ENCODE data around the gene GTF3C5.
"Not testable (repeated sequence)": the region's sequence is repeated elsewhere in the genome, so short reads cannot be mapped to it uniquely, and the experiment has no call there.

Gene GTF3C5

GRCh38 chr9:133090752-133091385 is 60.1 kb downstream of the GTF3C5 start:
- DNase-seq (ENCODE audit: low spot score), result no peak

DNA sequence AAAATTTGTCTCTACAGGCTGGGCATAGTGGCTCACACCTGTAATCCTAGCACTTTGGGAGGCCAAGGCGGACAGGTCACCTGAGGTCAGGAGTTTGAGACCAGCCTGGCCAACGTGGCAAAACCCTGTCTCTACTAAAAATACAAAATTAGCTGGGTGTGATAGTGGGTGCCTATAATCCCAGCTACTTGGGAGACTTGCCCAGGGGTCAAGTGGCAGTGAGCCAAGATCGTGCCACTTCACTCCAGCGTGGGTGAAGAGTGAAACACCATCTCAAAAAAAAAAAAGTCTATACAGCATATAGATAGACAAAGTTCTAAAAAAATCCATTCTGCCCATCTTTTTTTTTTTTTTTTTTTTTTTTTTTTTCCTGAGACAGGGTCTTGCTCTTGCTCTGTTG is 63.6 kb downstream of the GTF3C5 start:
- not testable (repeated sequence) for DNase-seq (ENCODE audit: low spot score)

GRCh38 chr9:133094842-133095393 is 64.1 kb downstream of the GTF3C5 start:
- DNase-seq (ENCODE audit: low spot score), result no peak

DNA sequence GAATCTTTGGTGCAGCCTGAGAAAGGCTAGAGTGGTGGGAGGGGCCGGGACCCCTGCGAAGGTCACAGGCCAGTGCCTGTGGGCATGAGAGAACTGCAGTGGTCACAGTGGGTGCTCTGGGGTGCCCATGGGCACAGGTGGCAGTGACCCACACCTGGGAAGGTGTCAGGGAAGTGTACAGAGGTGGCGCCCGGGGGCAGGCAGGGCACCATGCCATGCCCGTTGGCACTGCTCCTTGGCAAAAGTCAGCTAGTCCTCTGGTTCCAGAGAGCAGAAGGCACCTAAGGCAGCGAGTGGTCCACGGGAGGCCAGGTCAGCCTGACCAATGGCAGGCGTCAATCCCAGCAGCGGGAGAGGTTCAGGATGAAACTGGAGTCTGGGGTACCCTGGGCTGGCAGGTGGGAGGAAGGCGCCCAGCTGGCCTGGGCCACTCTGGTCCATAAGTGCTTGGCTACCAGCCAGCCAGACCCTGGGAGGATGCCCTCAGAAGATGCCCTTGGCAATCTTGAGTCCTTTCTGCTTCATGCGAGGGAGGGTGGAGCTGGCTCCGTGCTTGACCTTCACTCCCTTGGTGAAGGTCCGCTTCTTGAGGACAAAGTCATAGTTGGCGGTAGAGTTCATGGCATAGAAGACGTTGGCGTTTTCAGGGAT is 67.4 kb downstream of the GTF3C5 start:
- DNase-seq (ENCODE audit: low spot score), result no peak

DNA sequence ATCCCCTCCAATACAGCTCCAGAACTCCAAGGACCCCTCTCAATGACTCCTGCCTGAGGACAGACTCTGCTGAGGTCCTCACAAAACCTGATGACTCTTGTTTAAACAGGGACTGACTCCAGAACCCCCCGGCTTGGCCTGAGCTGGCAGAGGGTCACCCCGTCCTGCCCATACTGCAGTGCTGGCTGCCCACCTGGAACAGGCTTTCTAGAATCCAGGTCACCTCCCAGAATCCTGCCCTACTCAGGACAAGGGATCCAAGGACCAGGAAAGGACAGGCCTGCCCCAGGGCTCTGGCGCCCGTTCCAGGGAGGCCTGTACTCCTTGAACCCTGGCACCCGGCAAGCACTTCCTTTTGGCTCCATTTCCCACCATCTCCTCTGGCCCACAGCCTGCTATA is 68.1 kb downstream of the GTF3C5 start:
- no peak for DNase-seq (ENCODE audit: low spot score)

GRCh38 chr9:133099726-133100505 is 69.1 kb downstream of the GTF3C5 start:
- no peak for DNase-seq (ENCODE audit: low spot score)

DNA sequence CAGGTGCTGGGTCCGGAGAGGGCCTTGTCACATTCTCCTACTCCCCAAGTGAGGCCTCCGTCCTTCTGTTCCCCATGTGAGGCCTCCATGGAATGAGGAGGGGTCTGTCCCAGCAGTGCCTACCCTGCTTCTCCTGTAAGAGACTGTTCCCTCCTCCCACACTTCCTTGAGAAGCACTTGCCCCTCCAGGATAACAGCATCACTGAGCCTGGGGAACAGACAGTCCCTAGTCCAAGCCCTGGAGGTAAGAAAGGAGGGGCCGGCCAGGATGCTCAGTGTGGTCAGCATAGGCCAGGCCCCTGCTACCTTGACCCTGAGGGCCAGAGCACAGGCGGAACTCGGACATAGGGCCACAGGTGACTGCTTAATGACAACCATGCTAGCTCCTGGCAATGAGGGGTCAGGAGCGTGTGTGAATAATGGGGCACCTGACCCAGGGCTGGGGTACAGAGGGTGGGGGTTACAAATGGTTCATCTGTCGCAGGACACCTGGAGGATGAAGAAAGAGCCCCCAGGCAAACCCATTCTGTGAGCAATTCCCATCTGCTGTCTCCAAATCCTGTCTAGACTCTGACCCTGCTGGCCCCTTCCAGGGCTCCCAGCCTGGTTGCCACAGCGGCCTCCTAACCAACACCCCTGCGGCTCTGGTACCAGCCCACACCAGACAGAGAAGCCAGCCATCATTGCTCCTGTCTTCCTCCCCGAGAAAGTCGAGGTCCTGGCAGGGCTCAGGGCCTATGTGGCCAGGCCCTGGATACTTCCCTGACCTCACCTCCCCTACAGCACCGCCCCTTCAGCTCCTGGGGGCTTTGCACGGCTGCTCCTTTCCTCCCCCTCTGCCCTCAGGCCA is 69.9 kb downstream of the GTF3C5 start:
- no peak for DNase-seq (ENCODE audit: low spot score)

DNA sequence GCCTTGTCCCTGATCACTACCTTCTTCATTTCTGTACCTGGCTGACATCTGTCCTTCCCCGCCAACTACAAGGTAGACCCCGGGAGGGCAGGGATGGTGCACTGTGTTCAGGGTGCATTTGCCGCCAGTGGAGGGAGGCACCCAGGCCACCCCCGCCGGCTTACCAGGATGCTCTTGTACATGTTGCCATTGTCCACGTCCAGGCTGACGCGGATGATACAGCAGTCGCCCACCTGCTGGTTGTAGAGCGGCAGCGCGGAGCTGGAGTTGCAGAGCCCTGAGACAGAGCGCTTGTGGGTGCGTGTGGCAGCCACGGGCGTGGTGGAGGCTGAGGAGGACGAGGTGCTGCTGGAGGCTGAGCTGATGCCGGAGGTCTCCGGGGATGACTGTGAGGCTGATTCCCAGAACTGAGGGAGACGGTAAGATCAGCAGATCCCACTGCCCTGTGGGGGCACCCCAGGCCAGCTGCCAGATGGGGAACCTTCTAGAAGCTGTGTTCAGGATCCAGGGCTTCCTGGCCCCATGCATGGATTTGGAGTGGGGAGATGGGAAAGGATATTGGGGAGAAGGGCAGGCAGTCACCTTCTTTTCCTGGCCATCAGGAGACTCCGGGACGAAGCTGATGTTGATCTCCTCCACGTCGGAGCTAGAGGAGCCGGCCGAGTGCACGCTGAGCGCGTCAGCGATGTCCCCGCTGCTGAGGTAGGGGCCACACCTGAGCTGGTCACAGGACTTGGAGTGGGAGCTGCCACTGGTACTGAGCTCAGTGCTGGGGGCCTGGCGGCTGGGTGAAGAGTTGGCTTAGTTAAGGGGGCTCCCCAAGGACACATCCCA is 70.8 kb downstream of the GTF3C5 start:
- DNase-seq (ENCODE audit: low spot score), result no peak

DNA sequence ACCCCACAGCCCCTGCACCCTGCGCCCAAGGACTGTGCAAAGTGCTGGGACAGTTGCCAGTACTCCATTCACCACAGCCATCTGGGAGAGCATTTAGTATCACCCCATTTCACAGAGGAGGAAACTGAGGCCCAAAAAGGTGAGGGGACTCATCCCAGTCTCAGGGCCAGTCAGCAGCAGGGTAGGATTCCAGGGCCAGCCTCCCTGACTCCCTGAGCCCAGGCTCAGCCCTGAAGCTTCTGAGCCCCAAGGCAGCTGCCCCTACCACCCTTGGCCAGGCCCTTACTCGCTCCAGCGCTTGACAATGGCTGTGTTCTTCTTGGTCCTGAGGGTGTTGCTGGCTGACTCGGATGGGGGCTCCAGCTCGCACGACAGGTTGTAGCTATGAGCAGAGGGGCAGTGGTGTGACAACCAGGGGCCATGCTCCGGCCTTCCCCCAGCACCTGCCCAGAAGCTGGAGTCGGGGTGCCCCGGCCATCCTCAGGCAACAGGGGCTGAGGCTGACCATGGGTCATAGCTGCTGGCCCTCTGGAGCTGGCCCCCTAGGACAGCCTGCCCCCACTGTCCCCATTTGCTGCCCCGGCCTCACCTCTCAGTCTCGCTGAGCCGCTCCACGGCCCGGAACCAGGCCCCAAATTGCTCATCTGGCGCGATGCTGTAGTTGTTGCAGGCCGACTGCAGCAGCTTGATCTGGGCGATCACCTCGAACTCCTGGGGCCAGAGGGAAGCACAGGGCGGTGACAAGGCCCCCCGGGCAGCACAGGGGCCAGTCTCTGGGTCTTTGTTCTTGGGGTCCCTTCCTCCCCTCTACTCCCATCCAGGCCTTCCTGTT is 71.6 kb downstream of the GTF3C5 start:
- no peak for DNase-seq (ENCODE audit: low spot score)

DNA sequence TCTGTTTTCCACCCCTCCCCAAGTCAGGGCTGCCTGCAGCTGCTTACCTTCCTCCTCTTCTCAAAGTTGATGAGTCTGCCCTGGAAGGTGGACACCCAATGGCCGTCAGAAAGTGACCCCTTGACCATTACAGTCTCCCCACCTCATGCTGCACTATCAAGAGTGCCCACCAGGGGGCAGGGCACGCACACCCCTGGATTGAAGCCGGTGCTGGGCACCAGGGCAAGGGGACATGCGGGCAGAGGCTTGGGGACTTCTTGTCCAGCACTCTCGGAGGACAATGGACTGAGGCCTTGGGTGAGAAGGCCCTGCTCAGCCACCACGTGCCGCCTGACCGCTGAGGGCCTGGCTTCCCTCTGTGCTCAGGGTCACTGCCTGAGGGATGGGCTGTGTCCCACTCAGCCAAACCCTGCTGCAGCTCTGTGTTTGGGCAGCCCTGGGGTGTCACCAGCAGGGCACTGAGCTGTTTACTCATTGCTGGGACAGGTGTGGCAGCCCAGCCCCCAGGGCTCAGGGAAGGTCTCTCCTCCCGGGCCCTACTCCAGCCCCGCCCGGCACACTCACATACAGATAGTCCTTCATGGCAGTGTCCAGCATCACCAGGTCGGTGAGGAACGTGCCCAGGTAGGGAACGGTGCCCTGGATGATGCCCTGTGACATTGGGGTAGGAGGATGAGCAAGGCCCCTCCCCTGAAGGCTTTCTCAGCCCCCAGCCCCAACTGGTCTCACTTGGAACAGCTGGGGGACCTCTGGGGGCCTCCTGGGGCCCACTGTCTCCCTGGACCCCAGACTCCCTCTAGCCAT is 72.6 kb downstream of the GTF3C5 start:
- peak; percentile 58 for DNase-seq (ENCODE audit: low spot score)

DNA sequence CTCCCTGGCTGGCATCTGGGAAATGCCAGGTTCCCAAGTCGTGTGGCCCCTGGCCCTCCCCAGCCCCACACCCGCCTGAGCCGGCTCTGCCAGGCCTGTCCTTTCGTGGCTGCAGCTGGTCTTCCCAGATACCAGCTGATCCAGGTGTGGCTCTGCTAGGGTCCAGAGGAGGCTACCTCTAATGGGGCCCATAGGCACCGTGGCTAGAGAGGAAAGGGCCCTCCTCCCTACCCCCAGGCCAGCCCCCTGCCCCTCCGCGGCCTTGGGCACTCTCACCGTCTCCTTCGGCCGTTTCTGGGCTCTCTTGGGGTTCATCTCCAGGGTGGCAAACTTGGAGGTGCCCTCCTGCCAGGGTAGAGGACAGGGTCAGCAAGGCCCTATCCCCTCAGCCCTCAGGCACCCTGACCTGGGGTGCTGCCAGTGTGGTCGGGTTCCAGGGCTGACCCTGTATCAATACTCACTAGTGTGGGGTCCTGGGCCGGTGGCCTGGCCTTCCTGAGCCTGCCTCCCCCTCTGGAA is 73.2 kb downstream of the GTF3C5 start:
- DNase-seq (ENCODE audit: low spot score), result no peak

- no peak for DNase-seq (ENCODE audit: low spot score)
These were observed 74.1 kb downstream of the GTF3C5 start for GRCh38 chr9:133104718-133105460.

DNA sequence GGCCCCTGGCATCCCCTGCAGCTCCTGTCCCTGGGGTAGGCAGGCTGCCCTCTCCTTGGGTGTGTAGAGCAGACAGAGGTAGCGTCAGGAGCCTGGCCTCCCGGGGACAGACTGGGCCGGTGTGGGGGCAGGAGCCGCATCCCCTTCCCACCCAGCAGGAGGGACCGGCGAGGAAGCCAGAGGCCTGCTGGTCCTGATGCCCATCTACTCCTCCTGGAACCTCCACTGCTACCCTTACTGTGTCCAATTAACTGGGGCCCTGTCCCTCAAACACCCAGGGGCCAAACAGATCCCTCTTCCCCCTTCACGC is 74.6 kb downstream of the GTF3C5 start:
- DNase-seq (ENCODE audit: low spot score), result no peak

GRCh38 chr9:133106511-133107244 is 75.9 kb downstream of the GTF3C5 start:
- no peak for DNase-seq (ENCODE audit: low spot score)

GRCh38 chr9:133107245-133107722 is 76.5 kb downstream of the GTF3C5 start:
- DNase-seq (ENCODE audit: low spot score), result no peak

All from germinal center (tissue), 1 donor.